ENCODE results near the gene TENM4. TPM values are rescaled to one million over a fixed set of nuclear protein-coding genes. Genes with fewer than 3 reads are reported as not detected.

The TENM4 gene
- total and polyA plus RNA-seq, 10 of the 15 experiments (the other 5 are each of a cell fraction or from before 2014, with no cell fraction given), result 0.03 to 0.12 (median 0.06) TPM; not detected in 7

DNA sequence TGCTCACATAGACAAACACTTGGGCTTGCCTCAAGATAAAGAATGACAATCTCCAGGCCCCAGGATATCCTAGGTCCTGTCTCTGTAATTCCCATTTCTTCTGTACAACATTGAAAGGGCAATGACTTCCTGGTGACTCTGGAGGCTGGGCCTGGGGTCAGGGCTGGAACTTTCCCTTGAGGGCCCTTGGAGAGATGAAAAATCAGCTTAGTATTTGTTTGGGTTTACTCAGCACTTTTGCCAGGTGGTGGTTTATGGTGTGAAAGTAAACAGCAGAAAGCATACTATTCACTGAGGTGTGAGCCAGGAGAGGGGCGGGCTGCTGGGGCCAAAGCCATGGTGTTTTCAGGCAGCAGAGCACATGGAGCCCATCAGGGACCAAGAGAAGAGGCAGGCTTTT lies 651.5 kb downstream of the TENM4 start:
- in situ Hi-C loops (cut with MboI) (no loop called here), intact Hi-C loops (cut with micrococcal nuclease; ENCODE audit: unreplicated experiment) (no loop called here)
- Histone ChIP-seq H3K27ac (ENCODE audit: control insufficient read depth, insufficient read depth) (no peak overlapping the region), H3K9me3 (replicated peaks; ENCODE audit: control insufficient read depth, insufficient read depth, low read length) (no peaks in the 10 kb centered on the region), H3K36me3 (ENCODE audit: control insufficient read depth in 2 of 2, insufficient read depth in 2 of 2, low read length in 1 of 2) (no peaks in the 10 kb centered on the region), H3K27me3 (replicated peaks in 1 of 2; ENCODE audit: control insufficient read depth in 2 of 2, insufficient read depth in 2 of 2, low read length in 1 of 2) (no peaks in the 10 kb centered on the region; a peak in 1 of 4 replicates), H3K9ac (ENCODE audit: control insufficient read depth, insufficient read depth, low read length) (no peak overlapping the region), H4K20me1 (ENCODE audit: control insufficient read depth, insufficient read depth) (no peaks in the 10 kb centered on the region), H2AFZ (ENCODE audit: control insufficient read depth, low read depth, low read length) (no peak overlapping the region), H3K4me2 (ENCODE audit: control insufficient read depth, insufficient read depth) (no peak overlapping the region), H3K4me1 (ENCODE audit: control insufficient read depth, insufficient read depth, low read length) (no peaks in the 10 kb centered on the region), H3K4me3 (no peak overlapping the region), H3K79me2 (ENCODE audit: control insufficient read depth, insufficient read depth, low read length) (no peaks in the 10 kb centered on the region)
- no TSS peak for BruUV-seq (replicated peaks)
- RAD21 ChIA-PET (ENCODE audit: unreplicated experiment), result no interaction called here
- no peak for DNase-seq (ENCODE audit: low read depth, low spot score)
- no peak for TF ChIP-seq NFYA (IDR thresholded peaks at IDR 0.05; ENCODE audit: borderline replicate concordance, low read depth, low read length)
- TF ChIP-seq MEF2A (IDR thresholded peaks at IDR 0.05; ENCODE audit: insufficient read depth, low read depth, low read length), result no peak
- TF ChIP-seq HDAC2 (IDR thresholded peaks at IDR 0.05), result no peak
- no peak for TF ChIP-seq MTA2 (IDR thresholded peaks at IDR 0.05; ENCODE audit: low read depth)
- no peak for TF ChIP-seq KAT2A (conservative IDR thresholded peaks at IDR 0.05; ENCODE audit: control insufficient read depth, low read depth, low read length)
- no peak for TF ChIP-seq ESRRA (IDR thresholded peaks at IDR 0.05; ENCODE audit: low read length)
- TF ChIP-seq ZNF24 (IDR thresholded peaks at IDR 0.05), result no peak
- no peak for TF ChIP-seq RAD51 (IDR thresholded peaks at IDR 0.05)
- TF ChIP-seq CHD2 (IDR thresholded peaks at IDR 0.05; ENCODE audit: borderline replicate concordance, low read depth, low read length), result no peak
- TF ChIP-seq EGR1 (IDR thresholded peaks at IDR 0.05; ENCODE audit: borderline replicate concordance in 1 of 2, low read depth in 2 of 2, low read length in 2 of 2), result no peak
- TF ChIP-seq IKZF1 (conservative IDR thresholded peaks at IDR 0.05), result no peak
- TF ChIP-seq HCFC1 (IDR thresholded peaks at IDR 0.05; ENCODE audit: low read length), result no peak
- TF ChIP-seq GATAD2B (conservative IDR thresholded peaks at IDR 0.05; ENCODE audit: low read depth), result no peak
- TF ChIP-seq CHD1 (IDR thresholded peaks at IDR 0.05; ENCODE audit: low read depth, low read length), result no peak
- TF ChIP-seq POLR2A (IDR thresholded peaks at IDR 0.05; ENCODE audit: low read depth, low read length), result no peak
- TF ChIP-seq, protein P1, sequence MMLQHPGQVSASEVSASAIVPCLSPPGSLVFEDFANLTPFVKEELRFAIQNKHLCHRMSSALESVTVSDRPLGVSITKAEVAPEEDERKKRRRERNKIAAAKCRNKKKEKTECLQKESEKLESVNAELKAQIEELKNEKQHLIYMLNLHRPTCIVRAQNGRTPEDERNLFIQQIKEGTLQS (IDR thresholded peaks at IDR 0.05; ENCODE audit: borderline replicate concordance, extremely low read depth, low read depth, low read length), result no peak
- TF ChIP-seq BACH1 (IDR thresholded peaks at IDR 0.05; ENCODE audit: borderline replicate concordance), result no peak
- POLR2A ChIA-PET, result no interaction called here
- SMC1A ChIA-PET (ENCODE audit: uncharacterized antibody, unreplicated experiment), result interaction anchor here (1.1 kb wide), 1 partner anchor 14 kb away, joined by 3 read pairs; no protein-coding TSS in a partner anchor
- no peak for ATAC-seq
- FAIRE-seq, result no peak
- CTCF ChIA-PET, result interaction anchor here (1.0 to 1.8 kb wide), 3 partner anchors 9 to 311 kb away, joined by 5 to 8 read pairs (median 7); no protein-coding TSS in a partner anchor
- WGBS (ENCODE audit: insufficient coverage, insufficient replicate concordance, low lambda C conversion rate, missing lambda C conversion rate), result 6% methylated on average over 1 of the region's 1 CpG
